HG03103 (cell line): ENCODE data around the gene CREBZF.
A peak's percentile ranks its signal among the peaks of the same experiment; 100 is the strongest.
"Not testable (repeated sequence)": the region's sequence is repeated elsewhere in the genome, so short reads cannot be mapped to it uniquely, and the experiment has no call there.

Source experiments
- ATAC-seq: cut with Tn5 transposase; IDR thresholded peaks from one replicate; pipeline ENCODE4 v1.9.1; 2021; ENCODE audit warnings: low read depth; ENCODE audit not compliant: unreplicated experiment

The CREBZF gene

DNA sequence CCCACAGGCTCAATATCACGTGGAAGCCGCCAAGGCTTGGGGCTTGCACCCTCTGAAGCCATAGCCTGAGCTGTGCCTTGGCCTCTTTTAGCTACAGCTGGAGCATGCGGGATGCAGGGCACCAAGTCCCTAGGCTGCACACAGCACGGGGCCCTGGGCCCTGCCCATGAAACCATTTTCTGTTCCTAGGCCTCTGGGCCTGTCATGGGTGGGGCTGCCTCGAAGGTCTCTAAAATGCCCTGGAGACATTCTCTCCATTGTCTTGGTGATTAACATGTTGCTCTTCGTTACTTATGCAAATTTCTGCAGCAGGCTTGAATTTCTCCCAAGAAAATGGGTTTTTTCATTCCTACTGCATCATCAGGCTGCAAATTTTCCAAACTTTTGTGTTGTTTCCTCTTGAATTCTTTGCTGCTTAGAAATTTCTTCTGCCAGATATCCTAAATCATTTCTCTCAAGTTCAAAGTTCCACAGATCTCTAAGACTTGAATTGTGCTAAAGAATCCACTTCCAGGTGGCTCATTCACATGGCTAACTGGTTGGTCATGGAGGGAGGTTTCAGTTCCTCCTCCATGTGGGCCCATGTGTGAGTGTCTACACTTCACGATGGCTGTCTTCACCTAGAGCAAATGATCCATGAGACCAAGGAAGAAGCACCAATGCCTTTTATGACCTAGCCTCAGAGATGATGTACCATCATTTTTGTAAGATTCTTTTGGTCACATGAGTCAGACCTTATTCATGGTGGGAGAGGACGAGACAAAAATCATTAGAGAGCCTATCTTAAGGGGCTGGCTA is 7.4 kb upstream of the CREBZF start:
- ATAC-seq = no peak

- ATAC-seq = not testable (repeated sequence)
These were observed 6.2 kb upstream of the CREBZF start for GRCh38 chr11:85670949-85671663.

DNA sequence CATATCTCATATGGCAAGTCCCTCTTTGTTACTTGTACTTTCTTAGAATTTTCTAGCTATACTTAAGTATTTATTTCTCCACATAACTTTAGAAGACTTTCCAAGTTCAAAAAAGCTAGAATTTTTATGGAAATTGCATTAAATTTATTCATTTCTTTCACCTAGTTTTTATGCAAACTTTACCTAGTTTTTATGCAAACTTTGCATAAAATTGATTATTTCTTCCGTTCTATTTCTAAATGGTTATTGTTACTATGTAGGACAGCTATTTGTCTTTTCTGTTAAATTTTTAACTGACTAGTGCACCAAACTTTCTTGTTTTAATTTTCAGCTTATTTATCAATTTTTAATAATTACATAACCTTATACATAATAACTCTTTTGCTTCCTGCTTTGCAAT is 3.2 kb upstream of the CREBZF start:
- no peak for ATAC-seq

DNA sequence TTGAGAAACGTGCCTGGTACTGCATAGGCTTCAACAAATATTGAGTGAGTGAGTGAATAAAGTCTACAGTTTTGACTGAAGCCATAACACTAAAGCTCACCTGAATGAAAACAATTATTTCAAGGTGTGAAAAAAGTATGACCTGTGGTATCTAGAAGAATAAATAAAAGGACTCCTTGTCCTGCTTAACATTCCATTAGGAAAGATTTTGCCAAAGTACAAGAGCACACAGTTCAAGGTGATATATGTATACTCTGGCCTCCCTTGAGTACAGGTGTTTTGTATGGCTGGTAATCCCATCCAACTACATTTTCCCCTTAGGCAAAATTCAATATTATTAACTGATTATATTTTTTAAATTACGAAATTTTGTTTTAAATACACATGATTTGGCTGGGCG is 1.8 kb upstream of the CREBZF start:
- ATAC-seq = no peak

GRCh38 chr11:85665733-85666132 is 804 bp upstream of the CREBZF start:
- ATAC-seq = no peak

- peak; percentile 53 for ATAC-seq
These were observed 945 bp downstream of the CREBZF start for GRCh38 chr11:85663753-85664614.

GRCh38 chr11:85663080-85663752 is 1.7 kb downstream of the CREBZF start:
- no peak for ATAC-seq

GRCh38 chr11:85661972-85662664 is 2.8 kb downstream of the CREBZF start:
- ATAC-seq = no peak

GRCh38 chr11:85658180-85658579 is 6.7 kb downstream of the CREBZF start:
- ATAC-seq = no peak

DNA sequence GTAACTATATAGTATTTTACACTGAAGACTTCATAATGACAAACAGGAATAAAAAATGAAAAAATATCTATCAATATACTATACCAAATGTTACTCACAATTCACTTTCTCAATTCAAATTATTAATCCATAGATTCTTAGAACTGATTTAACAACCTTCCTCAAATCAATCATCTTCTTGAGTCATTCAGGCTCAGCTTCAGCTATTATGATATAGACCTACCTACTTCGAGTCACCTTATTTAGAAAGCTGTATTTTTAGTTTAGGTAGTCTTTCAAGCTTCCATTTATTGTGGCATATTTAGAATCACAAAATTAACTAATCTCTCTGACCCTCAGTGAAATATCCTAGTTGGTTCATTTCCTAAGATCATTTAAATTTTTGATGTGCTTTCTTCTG is 8.2 kb downstream of the CREBZF start:
- no peak for ATAC-seq

DNA sequence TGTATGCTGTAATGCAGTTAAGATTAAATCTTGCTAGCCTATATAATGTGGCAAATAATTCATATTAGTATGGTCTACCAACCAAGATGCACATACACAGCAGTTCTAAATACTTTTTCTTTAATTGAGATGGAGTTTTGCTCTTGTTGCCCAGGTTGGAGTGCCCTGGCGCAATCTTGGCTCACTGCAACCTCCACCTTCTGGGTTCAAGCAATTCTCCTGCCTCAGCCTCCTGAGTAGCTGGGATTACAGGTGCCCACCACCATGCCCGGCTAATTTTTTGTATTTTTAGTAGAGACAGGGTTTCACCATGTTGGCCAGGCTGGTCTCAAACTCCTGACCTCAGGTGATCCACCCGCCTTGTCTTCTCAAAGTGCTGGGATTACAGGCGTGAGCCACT is 10.6 kb downstream of the CREBZF start:
- not testable (repeated sequence) for ATAC-seq

- ATAC-seq = no peak
These were observed 12.0 kb downstream of the CREBZF start for GRCh38 chr11:85652786-85653447.

DNA sequence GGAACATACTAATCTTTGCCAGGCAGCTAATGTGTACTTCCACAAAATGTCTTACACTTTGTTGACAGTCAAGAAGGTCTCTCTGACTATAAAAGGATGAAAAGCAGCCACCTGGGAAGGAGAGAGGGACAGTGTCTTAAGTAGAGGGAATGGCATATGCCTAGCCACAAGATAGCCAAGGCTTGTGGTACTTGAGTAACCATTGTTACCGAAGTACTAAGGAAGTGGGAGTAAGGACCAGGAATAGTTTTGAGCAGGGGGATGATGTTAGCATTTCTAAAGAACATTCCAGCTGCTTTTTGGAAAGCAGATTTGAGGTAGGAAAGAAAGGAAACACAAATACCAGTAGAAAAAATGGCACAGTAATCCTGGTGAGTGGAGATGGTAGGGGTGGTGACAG is 13.8 kb downstream of the CREBZF start:
- no peak for ATAC-seq

DNA sequence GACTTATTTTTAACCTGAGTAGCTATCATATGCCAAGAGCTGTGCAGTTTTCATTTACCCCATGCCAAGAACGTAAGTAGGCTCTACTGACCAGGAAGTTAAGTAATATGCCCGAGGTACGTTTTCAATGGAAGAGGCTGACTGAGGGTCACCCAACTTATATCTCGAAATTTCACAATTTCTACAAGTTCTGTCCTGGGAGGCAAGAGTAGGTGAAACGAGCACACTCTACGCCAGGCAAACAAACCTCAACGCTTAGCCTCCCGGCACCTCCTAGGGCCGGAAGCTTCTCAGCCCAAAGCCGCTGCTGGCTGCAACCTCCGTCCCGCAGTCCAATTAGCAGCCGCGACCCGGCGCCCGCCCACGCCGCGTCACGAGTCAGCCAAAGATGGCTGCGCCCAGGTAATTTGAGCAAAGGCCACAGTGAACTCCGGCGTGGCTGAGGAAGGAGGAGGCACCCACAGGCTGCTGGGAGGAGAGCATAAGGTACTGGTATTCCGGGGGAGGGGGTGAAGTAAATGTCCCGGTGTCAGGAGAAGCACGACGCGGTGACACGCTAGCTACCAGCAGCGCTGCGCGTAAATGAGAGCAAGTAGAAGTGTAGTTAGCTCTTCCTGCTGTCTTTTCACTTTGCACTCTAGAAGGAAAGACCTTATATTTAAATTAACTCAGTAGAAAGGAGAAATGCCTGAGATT is 17.2 kb downstream of the CREBZF start, which contains the start of gene TMEM126A:
TMEM126A (plus strand) TSS at position 364 of the 696 bp plus-strand sequence. CDS start 2,289 bp downstream, outside the sequence.
- ATAC-seq = peak; percentile 99

GRCh38 chr11:85647078-85647477 is 17.9 kb downstream of the CREBZF start:
- ATAC-seq = no peak

DNA sequence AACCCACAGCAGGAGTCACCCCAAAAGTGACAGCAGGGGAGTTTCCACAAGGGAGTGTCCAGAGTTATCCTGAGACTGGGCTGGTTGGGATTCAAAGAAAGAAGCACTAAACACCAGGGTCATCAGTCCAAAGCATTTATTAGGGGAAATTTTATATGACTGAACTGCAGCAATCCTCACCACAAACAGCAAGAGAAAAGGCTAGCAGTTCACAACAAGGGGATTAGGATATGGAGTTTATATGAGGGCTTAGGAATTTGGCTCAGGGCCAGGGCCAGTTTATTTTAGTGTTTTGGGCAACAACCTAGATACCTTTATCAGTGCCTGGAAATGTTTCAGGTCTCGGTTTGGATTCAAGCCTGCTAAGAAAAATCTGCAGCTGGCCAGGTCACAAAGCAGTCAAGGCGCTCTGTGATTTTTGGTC is 21.7 kb downstream of the CREBZF start:
- no peak for ATAC-seq

GRCh38 chr11:85634747-85635146 is 30.2 kb downstream of the CREBZF start:
- no peak for ATAC-seq

DNA sequence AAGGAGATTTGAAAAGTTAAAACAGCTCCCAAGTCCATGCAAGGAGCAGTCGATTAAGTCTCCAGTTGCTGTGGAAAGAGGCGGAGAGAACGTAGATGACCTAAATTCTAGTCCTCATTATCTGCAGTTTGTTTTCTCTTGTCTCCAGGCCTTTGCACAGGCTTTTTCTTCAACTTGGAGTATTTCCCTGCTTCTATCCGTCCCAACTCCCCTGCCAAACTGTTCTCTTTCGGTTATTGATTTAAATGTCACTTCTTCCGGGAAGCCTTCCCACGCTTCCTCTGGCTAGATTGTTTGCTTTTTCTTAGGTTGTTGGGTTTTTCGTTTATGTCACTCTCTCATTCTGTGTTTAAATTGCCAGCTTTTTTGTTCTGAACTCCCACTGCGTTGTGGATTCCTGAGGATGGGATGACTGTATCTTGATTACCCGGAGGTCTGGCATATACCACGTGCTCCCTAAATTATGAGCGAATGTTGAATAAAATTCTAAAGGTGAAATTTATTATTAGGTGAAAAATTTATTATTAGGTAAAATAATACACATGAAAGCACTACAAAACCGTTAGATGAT is 36.1 kb downstream of the CREBZF start:
- ATAC-seq = peak; percentile 3
